Neutrophil (primary cell): Measurements from ENCODE around the gene VEZF1.
A peak's percentile ranks its signal among the peaks of the same experiment; 100 is the strongest.
"Not testable (repeated sequence)": the region's sequence is repeated elsewhere in the genome, so short reads cannot be mapped to it uniquely, and the experiment has no call there.

ENCODE experiments used
- H3K27ac ChIP-seq: fragments of 200-600 bp; sonication (generic); 2 replicates; pipeline ENCODE4 v1.5.1; 2016; ENCODE audit warnings: mild to moderate bottlenecking, moderate library complexity
- H3K27me3 ChIP-seq: fragments of 200-600 bp; sonication (generic); 2 replicates; pipeline ENCODE4 v1.6.0; 2016; ENCODE audit warnings: mild to moderate bottlenecking
- H3K36me3 ChIP-seq: fragments of 200-600 bp; sonication (generic); 2 replicates; pipeline ENCODE4 v1.5.1; 2017
- H3K4me1 ChIP-seq, 2 experiments: fragments of 200-600 bp in 1 of 2; sonication (generic) in 1 of 2; 1 replicate in 1 of 2; 2 replicates in 1 of 2; pipeline versions ENCODE4 v1.5.1 to v1.6.1; 2013 to 2016; ENCODE audit warnings: low read depth in 1 of 2, low read length in 1 of 2, mild to moderate bottlenecking in 1 of 2, moderate library complexity in 1 of 2; ENCODE audit not compliant: control insufficient read depth in 1 of 2, insufficient read depth in 1 of 2
- H3K4me3 ChIP-seq, 2 experiments: fragments of 200-600 bp in 1 of 2; sonication (generic) in 1 of 2; 1 replicate in 1 of 2; 2 replicates in 1 of 2; pipeline ENCODE4 v1.5.1; 2013 to 2016; ENCODE audit warnings: low read depth in 1 of 2, low read length in 1 of 2, mild to moderate bottlenecking in 1 of 2, moderate library complexity in 1 of 2
- H3K9me3 ChIP-seq: fragments of 200-600 bp; sonication (generic); 2 replicates; pipeline ENCODE4 v1.5.1; 2016
- TF ChIP-seq, protein P1 (sequence below): fragments of 200-600 bp; sonication (generic); IDR thresholded peaks from 2 replicates; pipeline ENCODE4 v1.5.1; 2016; ENCODE audit warnings: antibody characterized with exemption

The VEZF1 gene

GRCh38 chr17:57959929-57960328, 28.1 kb downstream of the VEZF1 start:
- H3K4me1 ChIP-seq = peaks cover 9 to 10% of the 10 kb centered on the region in 2 experiments
- H3K9me3 ChIP-seq = no peaks in the 10 kb centered on the region
- H3K36me3 ChIP-seq = no peaks in the 10 kb centered on the region
- H3K4me3 ChIP-seq = no peak overlapping the region
- TF ChIP-seq, protein P1, sequence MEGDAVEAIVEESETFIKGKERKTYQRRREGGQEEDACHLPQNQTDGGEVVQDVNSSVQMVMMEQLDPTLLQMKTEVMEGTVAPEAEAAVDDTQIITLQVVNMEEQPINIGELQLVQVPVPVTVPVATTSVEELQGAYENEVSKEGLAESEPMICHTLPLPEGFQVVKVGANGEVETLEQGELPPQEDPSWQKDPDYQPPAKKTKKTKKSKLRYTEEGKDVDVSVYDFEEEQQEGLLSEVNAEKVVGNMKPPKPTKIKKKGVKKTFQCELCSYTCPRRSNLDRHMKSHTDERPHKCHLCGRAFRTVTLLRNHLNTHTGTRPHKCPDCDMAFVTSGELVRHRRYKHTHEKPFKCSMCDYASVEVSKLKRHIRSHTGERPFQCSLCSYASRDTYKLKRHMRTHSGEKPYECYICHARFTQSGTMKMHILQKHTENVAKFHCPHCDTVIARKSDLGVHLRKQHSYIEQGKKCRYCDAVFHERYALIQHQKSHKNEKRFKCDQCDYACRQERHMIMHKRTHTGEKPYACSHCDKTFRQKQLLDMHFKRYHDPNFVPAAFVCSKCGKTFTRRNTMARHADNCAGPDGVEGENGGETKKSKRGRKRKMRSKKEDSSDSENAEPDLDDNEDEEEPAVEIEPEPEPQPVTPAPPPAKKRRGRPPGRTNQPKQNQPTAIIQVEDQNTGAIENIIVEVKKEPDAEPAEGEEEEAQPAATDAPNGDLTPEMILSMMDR = no peak
- H3K27me3 ChIP-seq = peaks cover 25% of the 10 kb centered on the region
- H3K27ac ChIP-seq = no peak overlapping the region

DNA sequence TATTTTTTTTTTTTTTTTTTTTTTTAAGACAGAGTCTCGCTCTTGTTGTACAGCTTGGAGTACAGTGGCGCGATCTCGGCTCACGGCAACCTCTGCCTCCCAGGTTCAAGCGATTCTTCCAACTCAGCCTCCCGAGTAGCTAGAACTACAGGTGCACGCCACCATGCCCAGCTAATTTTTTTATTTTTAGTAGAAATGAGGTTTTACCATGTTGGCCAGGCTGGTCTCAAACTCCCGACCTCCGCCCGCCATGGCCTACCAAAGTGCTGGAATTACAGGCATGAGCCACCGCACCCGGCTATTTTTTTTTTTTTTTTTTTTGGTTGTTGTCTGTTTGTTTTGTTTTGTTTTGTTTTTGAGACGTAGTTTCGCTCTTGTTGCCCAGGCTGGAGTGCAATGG, 29.7 kb downstream of the VEZF1 start:
- peaks cover 18 to 24% of the 10 kb centered on the region in 2 experiments for H3K4me1 ChIP-seq
- not testable (repeated sequence) for H3K27ac ChIP-seq, H3K9me3 ChIP-seq, H3K4me3 ChIP-seq, H3K36me3 ChIP-seq
- H3K27me3 ChIP-seq = peaks cover 28% of the 10 kb centered on the region

DNA sequence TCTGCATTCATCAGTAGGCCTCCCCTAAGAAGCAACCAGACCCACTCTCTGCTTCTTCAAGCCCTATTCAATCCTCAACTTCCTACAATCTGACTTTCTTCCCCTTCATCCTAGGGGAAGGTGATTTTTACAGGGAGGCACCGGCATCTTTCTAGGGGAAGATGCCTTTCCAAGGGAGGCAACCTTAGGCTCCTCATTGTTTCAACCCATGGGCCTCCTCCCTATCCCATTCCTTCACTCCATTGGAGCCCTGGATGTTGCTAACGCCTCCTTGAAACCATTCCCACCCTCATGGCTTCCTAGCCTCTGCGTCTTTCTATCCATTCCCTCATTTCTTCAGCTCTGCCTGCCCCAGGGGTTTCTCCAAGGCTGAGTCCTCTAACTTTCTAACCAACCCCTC, 30.2 kb downstream of the VEZF1 start:
- TF ChIP-seq, protein P1 = no peak
- no peak overlapping the region for H3K27ac ChIP-seq
- no peaks in the 10 kb centered on the region for H3K36me3 ChIP-seq
- H3K4me3 ChIP-seq = no peak overlapping the region
- no peaks in the 10 kb centered on the region for H3K9me3 ChIP-seq
- H3K4me1 ChIP-seq = peaks cover 18 to 28% of the 10 kb centered on the region in 2 experiments
- peaks cover 28% of the 10 kb centered on the region for H3K27me3 ChIP-seq

- TF ChIP-seq, protein P1 = no peak
These were observed 30.8 kb downstream of the VEZF1 start for GRCh38 chr17:57957120-57957850.

DNA sequence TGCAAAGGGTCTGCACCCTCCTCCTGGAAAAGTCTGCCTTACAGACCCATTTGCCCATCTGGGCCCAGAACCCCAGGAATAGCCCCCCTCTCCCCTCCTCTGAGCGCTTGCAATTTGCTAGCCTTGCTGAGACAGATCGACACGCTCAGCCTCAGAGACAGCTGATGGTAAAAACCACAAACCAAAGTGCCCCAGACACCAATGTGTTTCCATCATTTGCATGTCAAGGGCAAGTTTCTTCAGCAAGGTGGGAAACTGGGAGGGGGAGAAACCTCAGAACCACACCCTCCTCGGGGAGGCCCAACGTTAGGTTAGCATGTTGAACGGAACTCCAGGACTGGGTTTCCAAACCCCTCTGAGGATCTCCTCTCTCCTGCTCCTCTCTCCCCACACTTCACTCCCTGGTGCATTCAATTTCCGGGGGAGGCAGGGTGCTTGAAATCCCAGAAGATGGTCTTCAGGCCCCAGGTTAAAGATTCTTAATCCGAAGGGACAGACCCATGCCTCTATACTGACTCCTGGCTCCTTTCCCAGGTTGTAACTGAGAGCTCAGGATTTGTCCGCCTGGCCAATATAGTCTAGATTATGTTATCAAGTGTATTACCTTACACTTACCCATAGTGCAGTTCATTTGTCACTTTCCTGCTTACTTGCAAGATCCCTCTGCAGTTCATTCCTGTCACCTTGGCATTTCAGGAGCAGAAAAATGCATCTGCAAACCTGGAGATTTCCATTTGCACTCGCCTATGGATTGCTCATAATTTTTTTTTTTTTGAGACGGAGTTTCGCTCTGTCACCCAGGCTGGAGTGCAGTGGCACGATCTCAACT, 31.5 kb downstream of the VEZF1 start:
- no peak overlapping the region for H3K27ac ChIP-seq
- H3K36me3 ChIP-seq = no peaks in the 10 kb centered on the region
- peaks cover 18 to 35% of the 10 kb centered on the region in 2 experiments for H3K4me1 ChIP-seq
- no peaks in the 10 kb centered on the region for H3K9me3 ChIP-seq
- TF ChIP-seq, protein P1 = no peak
- H3K4me3 ChIP-seq = peak overlapping the region in 1 of 2 experiments; percentile 70
- H3K27me3 ChIP-seq = peaks cover 28% of the 10 kb centered on the region

More at GRCh38 chr17:57957120-57957850, 30.8 kb downstream of the VEZF1 start:
- H3K4me3 ChIP-seq = no peak overlapping the region
- no peaks in the 10 kb centered on the region for H3K36me3 ChIP-seq
- H3K27ac ChIP-seq = no peak overlapping the region
- peaks cover 28% of the 10 kb centered on the region for H3K27me3 ChIP-seq
- no peaks in the 10 kb centered on the region for H3K9me3 ChIP-seq
- peaks cover 18 to 34% of the 10 kb centered on the region in 2 experiments for H3K4me1 ChIP-seq
